NCI-H1417 treated with DMSO at 0.1 percent for 48 hours (cell line): Measurements from ENCODE around the gene TSPO.
"Not testable (repeated sequence)": the region's sequence is repeated elsewhere in the genome, so short reads cannot be mapped to it uniquely, and the experiment has no call there.

Experiments
- DNase-seq: peaks from one replicate; lab custom pipeline; 2025; lab: John Stamatoyannopoulos, UW

TSPO gene

DNA sequence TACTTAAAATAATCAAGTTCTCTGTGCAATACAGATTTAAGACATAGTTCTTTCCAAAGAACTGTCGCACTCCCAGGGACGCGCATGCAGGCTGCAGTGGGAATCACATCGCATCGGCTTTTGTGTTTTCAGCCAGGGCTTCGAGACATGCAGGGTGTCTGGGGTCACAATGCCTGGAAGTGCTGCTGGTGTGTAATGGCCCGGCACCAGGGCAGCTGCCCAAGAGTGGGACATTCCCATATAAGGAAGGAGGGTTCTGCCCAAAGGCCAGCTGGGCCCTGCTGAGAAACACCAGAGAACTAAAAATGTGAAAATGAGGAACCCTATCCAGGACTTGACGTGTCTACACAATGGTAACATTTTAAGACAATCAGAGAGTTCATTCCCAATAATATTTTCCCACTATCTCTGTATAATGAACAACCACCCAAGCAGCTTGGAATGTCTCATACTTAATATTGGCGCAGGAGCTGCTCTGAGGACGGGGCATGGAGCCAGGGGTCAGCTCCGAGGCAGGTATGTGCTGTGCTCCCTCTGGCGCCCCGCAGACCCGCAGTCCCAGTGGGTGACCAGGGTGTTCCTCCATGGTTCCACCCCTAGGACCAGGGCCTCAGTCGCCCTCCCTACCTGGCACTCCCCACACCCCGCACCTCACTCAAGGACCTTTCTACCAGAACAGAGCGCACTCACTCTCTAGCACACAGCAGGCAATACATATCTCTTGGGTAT lies 19.4 kb upstream of the TSPO start:
- DNase-seq = no peak

GRCh38 chr22:43133401-43133800 lies 18.0 kb upstream of the TSPO start:
- DNase-seq = no peak

- DNase-seq = no peak
These were observed 16.8 kb upstream of the TSPO start for GRCh38 chr22:43134553-43134952.

- no peak for DNase-seq
These were observed 15.8 kb upstream of the TSPO start for GRCh38 chr22:43135565-43135964.

DNA sequence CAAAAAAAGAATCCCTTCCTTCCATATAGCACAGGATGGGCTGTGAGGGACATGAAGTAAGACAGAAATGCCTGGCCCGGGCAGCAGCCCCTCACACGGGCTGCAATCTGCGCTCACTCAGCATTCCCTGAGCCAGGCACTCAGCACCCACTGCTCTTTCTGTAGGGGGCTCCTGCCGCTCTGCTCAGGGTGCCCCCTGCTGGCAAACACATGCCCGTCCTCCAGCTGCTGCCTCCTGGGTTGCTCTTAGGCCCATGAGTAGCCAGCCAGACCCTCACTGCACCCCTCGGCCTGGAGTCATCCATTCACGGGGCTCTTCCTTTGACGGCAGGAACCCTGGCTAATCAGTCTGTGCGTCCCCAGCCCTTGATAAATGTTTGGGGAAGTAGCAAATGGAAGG lies 15.1 kb upstream of the TSPO start:
- no peak for DNase-seq

GRCh38 chr22:43136801-43137200 lies 14.6 kb upstream of the TSPO start:
- DNase-seq = no peak

GRCh38 chr22:43142880-43143562 lies 8.3 kb upstream of the TSPO start, which contains the start of gene MCAT:
MCAT (minus strand) TSS chr22:43143398; CDS start chr22:43143348, 50 bp downstream.
- DNase-seq = no peak

DNA sequence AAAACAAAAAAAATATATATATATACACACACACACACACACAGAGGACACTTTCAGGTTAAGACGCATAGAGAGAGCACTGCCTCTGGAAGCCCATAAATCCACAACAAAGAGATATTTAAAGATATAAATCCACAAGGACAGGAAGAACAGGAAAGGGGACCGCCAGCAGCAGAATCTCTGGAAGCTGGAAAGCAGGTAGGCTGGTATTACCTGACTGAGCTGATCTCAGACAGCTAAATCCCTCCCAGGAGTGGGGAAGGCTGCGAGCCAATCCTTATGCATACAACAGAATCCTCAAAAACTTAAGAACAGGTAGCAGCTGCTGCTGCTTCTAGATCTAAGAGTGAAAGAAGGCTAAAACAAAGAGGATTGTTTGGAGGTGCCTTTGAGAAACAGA lies 6.4 kb upstream of the TSPO start:
- no peak for DNase-seq

DNA sequence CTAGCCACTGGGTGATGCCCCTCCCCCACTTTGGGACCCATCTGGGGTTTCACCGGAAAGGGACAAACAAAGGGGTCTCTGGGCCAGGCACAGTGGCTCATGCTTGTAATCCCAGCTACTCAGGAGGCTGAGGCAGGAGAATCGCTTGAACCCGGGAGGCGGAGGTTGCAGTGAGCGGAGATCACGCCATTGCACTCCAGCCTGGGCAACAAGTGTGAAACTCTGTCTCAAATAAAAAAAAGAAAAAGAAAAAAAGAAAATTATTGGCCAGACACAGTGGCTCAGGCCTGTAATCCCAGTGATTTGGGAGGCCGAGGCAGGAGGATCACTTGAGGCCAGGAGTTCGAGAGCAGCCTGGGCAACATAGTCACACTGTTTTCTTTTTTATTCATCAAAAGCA lies 6.0 kb upstream of the TSPO start:
- not testable (repeated sequence) for DNase-seq

GRCh38 chr22:43146332-43146731 lies 5.0 kb upstream of the TSPO start:
- DNase-seq = not testable (repeated sequence)

DNA sequence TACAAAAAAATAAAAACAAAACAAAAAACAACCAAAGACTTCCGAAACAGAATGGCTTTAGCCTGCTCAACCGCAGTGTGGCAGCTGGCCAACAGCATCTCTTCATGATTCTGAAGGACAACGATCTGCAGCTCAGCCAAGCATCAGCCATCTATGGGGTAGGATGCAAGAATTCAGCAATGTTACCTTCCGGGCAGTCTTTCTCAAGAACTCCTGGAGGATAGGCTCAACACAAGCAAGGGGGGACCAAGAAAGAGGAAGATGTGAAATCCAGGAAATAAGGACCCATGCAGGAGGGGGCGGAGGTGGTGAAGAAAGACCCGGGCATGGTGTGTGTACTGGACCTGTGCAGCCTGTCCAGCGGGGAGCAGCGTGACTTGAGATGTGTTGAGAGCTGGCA lies 3.5 kb upstream of the TSPO start:
- DNase-seq = no peak

- DNase-seq = no peak
These were observed 2.8 kb upstream of the TSPO start for GRCh38 chr22:43148581-43148980.

- no peak for DNase-seq
These were observed 590 bp upstream of the TSPO start for GRCh38 chr22:43150731-43151206.

DNA sequence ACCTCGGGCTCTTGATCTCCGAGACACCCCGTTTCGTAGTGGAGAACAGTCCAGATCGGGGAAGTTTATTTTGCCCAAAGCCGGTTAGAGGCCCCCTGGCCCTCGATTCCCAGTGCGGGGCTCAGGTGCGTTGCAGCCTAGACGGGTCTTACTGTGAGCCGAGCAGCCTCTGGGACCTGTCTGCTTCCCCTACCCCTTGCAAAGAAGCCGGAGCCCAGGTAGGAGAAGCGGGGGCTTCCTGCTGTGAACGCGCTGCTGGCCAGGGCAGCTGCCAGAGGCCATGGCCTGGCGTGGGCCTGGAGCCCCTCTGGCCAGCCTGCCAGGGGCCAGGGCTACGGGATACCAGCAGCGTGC lies 621 bp downstream of the TSPO start:
- no peak for DNase-seq

DNA sequence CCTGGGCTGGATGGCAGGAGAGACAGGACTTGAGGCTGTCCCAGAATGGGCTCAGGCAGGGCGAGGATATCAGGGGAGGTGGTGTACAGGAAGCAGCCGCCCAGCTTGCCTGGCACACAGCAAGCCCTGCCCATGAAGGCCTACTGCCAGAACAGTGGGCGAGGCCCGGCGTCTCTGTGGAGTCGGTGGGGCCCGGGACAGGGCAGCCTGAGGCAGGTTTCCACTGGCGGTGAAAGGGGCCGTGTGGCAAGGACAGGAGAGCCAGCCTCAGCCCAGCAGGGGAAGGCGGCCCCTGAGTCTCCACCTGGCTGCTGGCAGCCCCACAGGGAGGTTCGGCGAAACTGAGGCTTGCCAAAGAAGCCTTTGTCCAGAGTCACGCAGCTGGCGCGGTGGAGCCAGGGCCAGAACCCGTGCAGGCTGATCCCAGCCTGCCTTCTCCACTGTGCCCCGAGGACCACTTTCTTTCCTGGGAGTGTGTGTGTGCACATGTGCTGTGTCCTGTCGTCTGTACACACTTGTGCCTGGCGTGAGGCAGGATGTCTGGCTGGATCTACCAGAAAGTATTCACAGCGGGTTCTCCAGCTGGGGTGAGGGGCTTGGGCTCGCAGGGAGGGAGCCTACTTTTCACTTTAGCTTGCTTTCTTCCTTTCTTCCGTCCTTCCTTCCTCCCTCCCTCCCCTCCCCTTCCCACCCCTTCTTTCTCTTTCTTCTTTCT lies 1.2 kb downstream of the TSPO start:
- no peak for DNase-seq

GRCh38 chr22:43153899-43154298 lies 2.5 kb downstream of the TSPO start:
- no peak for DNase-seq

DNA sequence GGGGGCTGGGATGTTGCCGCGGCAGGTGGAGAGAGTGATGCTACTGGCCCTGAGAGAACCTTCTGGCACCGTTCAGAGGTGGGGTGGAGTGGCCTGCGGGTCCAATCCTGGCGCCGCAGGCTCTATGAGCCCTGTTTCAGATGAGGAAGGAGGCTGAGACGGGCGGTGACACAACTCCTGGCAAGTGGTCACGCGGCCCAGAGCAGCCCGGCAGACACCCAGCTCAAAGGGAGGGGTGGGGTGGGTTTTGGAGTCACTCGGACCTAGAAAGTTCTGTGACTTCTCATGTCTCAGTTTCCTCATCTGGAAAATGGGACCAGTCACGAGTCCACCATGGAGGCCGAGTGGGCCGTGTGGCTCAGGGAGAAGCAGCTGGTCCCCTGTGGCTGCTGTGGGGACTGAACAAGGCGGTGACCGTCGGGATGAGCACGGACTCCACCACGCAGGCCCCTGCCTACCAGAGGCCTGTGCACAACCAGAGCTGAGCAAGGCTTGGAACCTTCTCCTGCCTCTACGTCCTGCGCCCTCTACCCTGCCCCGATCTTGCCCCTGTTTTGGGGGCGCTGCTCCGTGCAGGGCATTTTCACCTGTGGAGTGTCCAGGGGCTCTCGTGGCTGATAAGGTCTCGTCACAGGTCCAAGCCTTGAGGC lies 3.7 kb downstream of the TSPO start:
- no peak for DNase-seq

- DNase-seq = no peak
These were observed 4.4 kb downstream of the TSPO start for GRCh38 chr22:43155789-43156188.

DNA sequence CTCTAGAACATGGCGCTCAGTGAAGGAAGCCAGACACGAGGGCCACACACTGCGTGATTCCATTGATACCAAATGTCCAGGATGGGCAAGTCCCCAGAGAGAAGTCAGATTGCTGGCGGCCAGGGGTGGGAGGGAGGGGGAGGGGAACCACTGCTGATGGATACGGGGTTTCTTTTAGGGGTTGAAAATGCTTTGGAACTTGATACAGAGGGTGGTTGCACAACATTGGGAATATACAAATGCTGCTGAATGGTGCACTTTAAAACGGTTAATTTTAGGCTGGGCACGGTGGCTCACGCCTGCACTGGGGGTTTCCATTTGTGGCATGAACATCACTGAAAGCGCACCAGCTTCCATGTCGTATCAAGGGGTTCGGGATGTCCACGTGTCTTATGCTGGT lies 5.1 kb downstream of the TSPO start:
- no peak for DNase-seq

DNA sequence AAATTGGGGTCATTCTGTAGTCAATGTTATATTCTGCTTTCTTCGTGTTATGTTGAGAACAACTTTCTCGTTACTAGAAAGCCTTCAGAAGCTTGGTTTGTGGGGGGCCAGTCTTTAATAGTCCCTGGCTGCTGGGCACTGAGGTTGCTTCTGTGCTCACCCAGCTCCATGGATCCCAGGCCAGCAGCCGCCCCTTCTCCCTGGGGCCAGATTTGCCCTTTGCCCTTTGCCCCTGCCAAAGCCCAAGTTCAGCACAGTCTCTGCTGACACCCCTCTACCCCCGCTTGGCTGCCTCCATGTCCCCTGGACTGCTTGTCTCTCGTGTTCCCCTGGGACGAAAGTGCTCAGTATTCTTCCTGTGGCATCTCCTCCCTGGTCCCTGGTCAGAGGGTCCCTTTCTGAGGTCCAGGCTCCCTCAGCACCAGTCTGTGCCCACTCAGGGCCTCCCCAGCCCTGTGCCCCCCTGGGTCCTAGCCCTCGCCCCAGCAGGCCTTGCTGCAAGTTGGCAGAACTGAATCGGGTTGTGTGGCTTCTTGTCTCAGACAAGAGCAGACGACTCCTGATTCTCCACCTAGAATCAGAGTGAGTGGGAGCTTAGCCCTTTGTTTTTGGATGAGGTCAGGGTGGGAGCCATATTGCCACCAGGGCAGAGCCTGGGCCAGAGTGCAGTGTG lies 6.7 kb downstream of the TSPO start:
- DNase-seq = no peak

- DNase-seq = no peak
These were observed 7.6 kb downstream of the TSPO start for GRCh38 chr22:43158778-43159483.
